ENCODE results near the gene SUCO.
"Not testable (repeated sequence)": the region's sequence is repeated elsewhere in the genome, so short reads cannot be mapped to it uniquely, and the experiment has no call there.

The SUCO gene

GRCh38 chr1:172567720-172568119, 34.8 kb downstream of the SUCO start:
- DNase-seq, result no peak

GRCh38 chr1:172574080-172574479, 41.1 kb downstream of the SUCO start:
- DNase-seq, result no peak

- DNase-seq, result no peak
Measured at GRCh38 chr1:172578586-172578985, 45.6 kb downstream of the SUCO start.

GRCh38 chr1:172581273-172581672, 48.3 kb downstream of the SUCO start:
- DNase-seq, result no peak

GRCh38 chr1:172581779-172582178, 48.8 kb downstream of the SUCO start:
- no peak for DNase-seq

- DNase-seq, result no peak
Measured at GRCh38 chr1:172582889-172583288, 49.9 kb downstream of the SUCO start.

GRCh38 chr1:172585348-172585747, 52.4 kb downstream of the SUCO start:
- no peak for DNase-seq

GRCh38 chr1:172585861-172586260, 52.9 kb downstream of the SUCO start:
- no peak for DNase-seq

GRCh38 chr1:172588296-172589291, 55.6 kb downstream of the SUCO start:
- DNase-seq, result no peak

GRCh38 chr1:172589553-172589952, 56.6 kb downstream of the SUCO start:
- DNase-seq, result no peak

- DNase-seq, result not testable (repeated sequence)
Measured at GRCh38 chr1:172591429-172591828, 58.5 kb downstream of the SUCO start.

GRCh38 chr1:172595066-172595465, 62.1 kb downstream of the SUCO start:
- DNase-seq, result not testable (repeated sequence)

- DNase-seq, result not testable (repeated sequence)
Measured at GRCh38 chr1:172596782-172597181, 63.8 kb downstream of the SUCO start.

GRCh38 chr1:172599912-172600311, 67.0 kb downstream of the SUCO start:
- no peak for DNase-seq

GRCh38 chr1:172600615-172601014, 67.7 kb downstream of the SUCO start:
- no peak for DNase-seq

- DNase-seq, result no peak
Measured at GRCh38 chr1:172601046-172601630, 68.2 kb downstream of the SUCO start.

GRCh38 chr1:172602706-172603105, 69.8 kb downstream of the SUCO start:
- DNase-seq, result no peak

GRCh38 chr1:172603816-172604215, 70.9 kb downstream of the SUCO start:
- DNase-seq, result no peak

GRCh38 chr1:172605641-172606040, 72.7 kb downstream of the SUCO start:
- DNase-seq, result no peak

GRCh38 chr1:172607145-172607544, 74.2 kb downstream of the SUCO start:
- no peak for DNase-seq

GRCh38 chr1:172608098-172608601, 75.2 kb downstream of the SUCO start:
- no peak for DNase-seq

- DNase-seq, result no peak
Measured at GRCh38 chr1:172609528-172609927, 76.6 kb downstream of the SUCO start.

- DNase-seq, result no peak
Measured at GRCh38 chr1:172612478-172612877, 79.5 kb downstream of the SUCO start.

GRCh38 chr1:172613294-172613693, 80.3 kb downstream of the SUCO start:
- no peak for DNase-seq

Measured in stimulated activated naive CD4-positive, alpha-beta T cell treated with Interleukin-2 at 50 U/mL for 16 hours (primary cell).